ENCODE data around the gene EIF3M.

EIF3M gene

DNA sequence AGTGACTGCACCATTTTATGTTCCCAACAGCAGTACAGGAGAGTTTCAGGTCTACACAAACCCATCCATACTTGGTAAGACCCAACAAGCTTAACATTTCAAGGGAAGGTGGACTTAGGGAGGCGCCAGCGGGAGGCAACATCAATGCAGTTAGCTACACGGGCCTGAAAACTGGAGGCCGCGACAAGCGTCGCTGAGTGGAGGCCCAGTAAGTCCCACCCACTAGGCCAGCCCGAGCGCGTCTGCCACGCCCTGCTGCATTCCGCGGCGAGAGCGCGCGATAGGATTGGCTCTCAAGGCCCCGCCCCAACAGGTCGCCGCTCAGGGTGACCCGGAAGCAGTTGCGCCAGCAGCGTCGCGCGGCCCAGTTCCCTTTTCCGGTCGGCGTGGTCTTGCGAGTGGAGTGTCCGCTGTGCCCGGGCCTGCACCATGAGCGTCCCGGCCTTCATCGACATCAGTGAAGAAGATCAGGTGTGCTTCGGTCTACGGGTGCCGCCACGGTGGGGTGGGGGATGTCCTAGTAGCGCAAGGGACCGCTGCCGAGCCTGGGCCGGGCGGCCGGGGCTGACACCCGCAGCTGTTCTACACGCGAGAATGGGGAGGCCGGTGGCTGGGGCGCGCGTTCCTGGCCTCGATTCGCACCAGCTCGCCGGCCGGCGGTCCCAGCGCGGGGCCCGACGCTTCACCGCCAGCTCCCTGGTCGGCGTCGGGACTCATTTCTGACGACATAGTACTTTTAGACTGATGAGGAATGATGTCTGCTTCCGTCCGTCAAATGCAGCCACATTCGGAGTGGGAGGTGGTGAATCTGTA is at the start of gene EIF3M:
EIF3M (plus strand) TSS at position 373 of the 813 bp plus-strand sequence; CDS start at position 430, 57 bp downstream.
- peaks cover under 1 to 3% of the 10 kb centered on the region in 2 donors for H3K36me3 ChIP-seq (ENCODE audit: control insufficient read depth in 1 of 2, insufficient read depth in 2 of 2, low read length in 2 of 2)
- H3K9ac ChIP-seq (ENCODE audit: low read depth in 1 of 2, low read length in 2 of 2), result peak within 1 kb of the TSS; percentile 83 to 88

DNA sequence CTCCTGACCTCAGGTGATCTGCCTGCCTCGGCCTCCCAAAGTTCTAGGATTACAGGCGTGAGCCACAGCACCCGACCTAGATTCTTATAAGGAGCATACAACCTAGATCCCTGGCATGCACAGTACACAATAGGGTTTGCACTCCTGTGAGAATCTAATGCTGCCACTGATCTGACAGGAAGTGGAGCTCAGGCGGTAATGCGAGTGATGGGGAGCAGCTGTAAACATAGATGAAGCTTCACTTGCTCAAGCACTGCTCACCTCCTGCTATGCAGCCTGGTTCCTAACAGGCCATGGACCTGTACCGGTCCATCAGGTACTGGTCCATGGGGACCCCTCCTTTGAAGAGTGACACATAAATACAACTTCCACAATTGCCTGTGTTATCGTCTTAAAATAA is 44.8 kb upstream of the EIF3M start:
- H3K27ac ChIP-seq (ENCODE audit: low read depth, low read length), result no peak overlapping the region
- H3K4me3 ChIP-seq (ENCODE audit: low read depth in 1 of 2, low read length in 2 of 2), result no peak overlapping the region
- H3K36me3 ChIP-seq (ENCODE audit: control insufficient read depth in 1 of 2, insufficient read depth in 2 of 2, low read length in 2 of 2), result no peaks in the 10 kb centered on the region
- no peaks in the 10 kb centered on the region for H3K27me3 ChIP-seq (ENCODE audit: control insufficient read depth in 1 of 2, insufficient read depth in 2 of 2, low read length in 2 of 2)
- no peaks in the 10 kb centered on the region for H3K9me3 ChIP-seq (ENCODE audit: control insufficient read depth in 1 of 2, low read length in 2 of 2)
- H3K4me1 ChIP-seq (ENCODE audit: control insufficient read depth in 1 of 2, insufficient read depth in 2 of 2, low read length in 2 of 2), result no peaks in the 10 kb centered on the region
- H3K9ac ChIP-seq (ENCODE audit: low read depth in 1 of 2, low read length in 2 of 2), result no peak overlapping the region

More for the DNA sequence above, at the start of gene EIF3M:
- Histone ChIP-seq H3K4me3 (ENCODE audit: low read depth in 1 of 2, low read length in 2 of 2) (peak within 1 kb of the TSS; percentile 77 to 97), H3K9me3 (ENCODE audit: control insufficient read depth in 1 of 2, low read length in 2 of 2) (no peaks in the 10 kb centered on the region), H3K27me3 (ENCODE audit: control insufficient read depth in 1 of 2, insufficient read depth in 2 of 2, low read length in 2 of 2) (peaks cover 0 to 2% of the 10 kb centered on the region in 2 donors), H3K27ac (ENCODE audit: low read depth, low read length) (peak within 1 kb of the TSS; percentile 82), H3K4me1 (ENCODE audit: control insufficient read depth in 1 of 2, insufficient read depth in 2 of 2, low read length in 2 of 2) (peaks cover 13 to 17% of the 10 kb centered on the region in 2 donors)

DNA sequence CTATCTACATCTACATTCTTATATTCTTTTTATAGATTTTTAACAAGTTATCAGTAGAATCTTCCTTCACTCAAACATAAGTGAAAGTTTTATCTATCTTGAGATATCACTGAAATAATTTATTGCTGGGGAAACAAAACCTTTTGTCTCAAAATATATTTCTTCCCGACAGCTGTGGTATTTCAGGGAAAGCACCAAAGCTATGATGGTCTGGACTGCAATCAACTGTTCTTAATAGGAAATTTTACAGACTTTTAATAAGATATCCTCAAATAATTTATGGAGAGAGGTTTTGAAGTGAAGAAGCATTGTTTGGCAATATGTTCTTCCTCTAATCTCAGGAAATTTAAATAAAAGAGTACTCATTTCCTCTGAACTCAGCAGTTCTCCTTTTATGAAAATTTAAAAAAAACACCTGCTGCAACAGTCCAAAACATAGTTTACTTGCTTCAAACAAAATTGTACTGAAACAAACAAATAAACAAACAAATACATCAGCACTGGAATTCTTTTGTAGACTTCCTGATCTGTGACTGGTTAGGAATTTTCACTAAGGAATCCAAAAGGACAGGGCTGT is 33.9 kb upstream of the EIF3M start:
- Histone ChIP-seq H3K4me1 (ENCODE audit: control insufficient read depth in 1 of 2, insufficient read depth in 2 of 2, low read length in 2 of 2) (no peaks in the 10 kb centered on the region), H3K27me3 (ENCODE audit: control insufficient read depth in 1 of 2, insufficient read depth in 2 of 2, low read length in 2 of 2) (no peaks in the 10 kb centered on the region), H3K9ac (ENCODE audit: low read depth in 1 of 2, low read length in 2 of 2) (no peak overlapping the region), H3K27ac (ENCODE audit: low read depth, low read length) (no peak overlapping the region), H3K4me3 (ENCODE audit: low read depth in 1 of 2, low read length in 2 of 2) (no peak overlapping the region), H3K9me3 (ENCODE audit: control insufficient read depth in 1 of 2, low read length in 2 of 2) (no peaks in the 10 kb centered on the region), H3K36me3 (ENCODE audit: control insufficient read depth in 1 of 2, insufficient read depth in 2 of 2, low read length in 2 of 2) (no peaks in the 10 kb centered on the region)

DNA sequence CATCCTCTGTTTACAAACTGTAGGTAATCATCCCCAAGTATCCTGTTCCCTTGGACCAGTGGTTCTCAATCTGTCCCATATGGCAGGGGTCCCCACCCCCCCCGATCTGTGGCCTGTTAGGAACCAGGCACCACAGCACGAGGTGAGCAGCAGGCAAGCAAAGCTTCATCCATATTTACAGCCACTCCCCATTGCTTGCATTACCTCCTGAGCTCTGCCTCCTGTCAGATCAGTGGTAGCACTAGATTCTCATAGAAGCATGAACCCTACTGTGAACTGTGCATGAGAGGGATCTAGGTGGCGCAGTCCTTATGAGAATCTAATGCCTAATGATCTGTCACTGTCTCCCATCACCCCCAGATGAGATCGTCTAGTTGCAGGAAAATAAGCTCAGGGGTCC is 33.4 kb upstream of the EIF3M start:
- Histone ChIP-seq H3K4me1 (ENCODE audit: control insufficient read depth in 1 of 2, insufficient read depth in 2 of 2, low read length in 2 of 2) (no peaks in the 10 kb centered on the region), H3K9ac (ENCODE audit: low read depth in 1 of 2, low read length in 2 of 2) (no peak overlapping the region), H3K9me3 (ENCODE audit: control insufficient read depth in 1 of 2, low read length in 2 of 2) (no peaks in the 10 kb centered on the region), H3K36me3 (ENCODE audit: control insufficient read depth in 1 of 2, insufficient read depth in 2 of 2, low read length in 2 of 2) (no peaks in the 10 kb centered on the region), H3K27me3 (ENCODE audit: control insufficient read depth in 1 of 2, insufficient read depth in 2 of 2, low read length in 2 of 2) (no peaks in the 10 kb centered on the region), H3K4me3 (ENCODE audit: low read depth in 1 of 2, low read length in 2 of 2) (no peak overlapping the region), H3K27ac (ENCODE audit: low read depth, low read length) (no peak overlapping the region)

DNA sequence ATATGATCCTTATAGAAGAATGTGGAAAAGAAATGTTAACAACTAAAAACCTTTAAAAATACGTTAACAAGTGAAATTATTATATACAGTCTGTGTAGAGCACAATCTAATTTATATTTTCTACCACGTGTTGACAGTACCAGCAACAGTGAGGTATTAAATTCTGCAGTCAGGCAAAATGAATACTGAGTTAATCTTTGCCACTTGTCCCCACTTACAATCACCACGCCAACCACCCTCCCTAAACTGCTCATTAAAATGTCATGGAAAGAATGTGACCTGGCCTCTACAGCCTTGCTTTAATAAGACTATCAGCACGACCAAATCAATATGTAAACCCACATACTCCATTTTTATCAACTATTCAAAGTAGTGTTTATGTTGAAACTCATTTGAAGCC is 28.5 kb upstream of the EIF3M start:
- Histone ChIP-seq H3K27ac (ENCODE audit: low read depth, low read length) (no peak overlapping the region), H3K9me3 (ENCODE audit: control insufficient read depth in 1 of 2, low read length in 2 of 2) (no peaks in the 10 kb centered on the region), H3K27me3 (ENCODE audit: control insufficient read depth in 1 of 2, insufficient read depth in 2 of 2, low read length in 2 of 2) (no peaks in the 10 kb centered on the region), H3K4me3 (ENCODE audit: low read depth in 1 of 2, low read length in 2 of 2) (no peak overlapping the region), H3K36me3 (ENCODE audit: control insufficient read depth in 1 of 2, insufficient read depth in 2 of 2, low read length in 2 of 2) (no peaks in the 10 kb centered on the region), H3K4me1 (ENCODE audit: control insufficient read depth in 1 of 2, insufficient read depth in 2 of 2, low read length in 2 of 2) (no peaks in the 10 kb centered on the region), H3K9ac (ENCODE audit: low read depth in 1 of 2, low read length in 2 of 2) (no peak overlapping the region)

DNA sequence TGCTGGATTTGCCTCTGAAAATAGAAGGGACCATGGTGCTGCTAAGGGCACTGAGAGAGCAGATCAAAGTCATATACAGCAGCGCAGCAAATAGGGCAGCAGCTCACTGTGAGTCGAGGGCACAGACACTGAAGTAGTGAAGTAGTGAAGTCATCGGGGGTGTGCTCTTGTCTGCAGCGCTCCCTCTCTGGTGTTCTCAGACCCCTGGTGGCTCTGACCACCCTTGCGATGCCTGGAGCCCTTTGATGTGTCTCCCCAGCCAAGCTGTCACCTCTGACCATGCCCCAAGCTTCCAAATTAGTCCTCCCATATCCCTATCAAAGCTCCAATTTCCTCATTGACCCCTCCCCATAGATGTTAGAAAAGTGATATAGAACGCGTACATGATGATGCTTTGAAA is 27.7 kb upstream of the EIF3M start:
- H3K27me3 ChIP-seq (ENCODE audit: control insufficient read depth in 1 of 2, insufficient read depth in 2 of 2, low read length in 2 of 2), result no peaks in the 10 kb centered on the region
- no peak overlapping the region for H3K27ac ChIP-seq (ENCODE audit: low read depth, low read length)
- H3K9ac ChIP-seq (ENCODE audit: low read depth in 1 of 2, low read length in 2 of 2), result no peak overlapping the region
- no peaks in the 10 kb centered on the region for H3K36me3 ChIP-seq (ENCODE audit: control insufficient read depth in 1 of 2, insufficient read depth in 2 of 2, low read length in 2 of 2)
- H3K9me3 ChIP-seq (ENCODE audit: control insufficient read depth in 1 of 2, low read length in 2 of 2), result no peaks in the 10 kb centered on the region
- no peaks in the 10 kb centered on the region for H3K4me1 ChIP-seq (ENCODE audit: control insufficient read depth in 1 of 2, insufficient read depth in 2 of 2, low read length in 2 of 2)
- H3K4me3 ChIP-seq (ENCODE audit: low read depth in 1 of 2, low read length in 2 of 2), result no peak overlapping the region

DNA sequence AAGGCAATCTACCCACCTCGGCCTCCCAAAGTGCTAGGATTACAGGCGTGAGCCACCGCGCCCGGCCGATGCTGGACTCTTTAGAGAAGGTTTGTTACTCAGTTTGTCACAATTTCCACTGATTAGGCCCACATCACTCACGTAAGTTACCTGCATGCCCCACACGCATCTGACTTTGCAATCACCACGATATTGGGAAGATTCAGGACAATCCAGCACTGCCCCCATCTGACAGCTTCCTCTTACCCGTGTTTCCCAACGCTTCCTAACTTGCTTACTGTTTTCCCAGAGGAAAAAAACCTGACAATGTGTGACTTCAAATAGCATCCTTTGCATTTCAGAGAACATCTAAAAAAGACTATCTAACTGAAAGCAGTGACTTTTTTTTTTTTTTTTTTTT is 21.8 kb upstream of the EIF3M start:
- Histone ChIP-seq H3K9me3 (ENCODE audit: control insufficient read depth in 1 of 2, low read length in 2 of 2) (no peaks in the 10 kb centered on the region), H3K27me3 (ENCODE audit: control insufficient read depth in 1 of 2, insufficient read depth in 2 of 2, low read length in 2 of 2) (no peaks in the 10 kb centered on the region), H3K4me3 (ENCODE audit: low read depth in 1 of 2, low read length in 2 of 2) (no peak overlapping the region), H3K36me3 (ENCODE audit: control insufficient read depth in 1 of 2, insufficient read depth in 2 of 2, low read length in 2 of 2) (no peaks in the 10 kb centered on the region), H3K27ac (ENCODE audit: low read depth, low read length) (no peak overlapping the region), H3K9ac (ENCODE audit: low read depth in 1 of 2, low read length in 2 of 2) (no peak overlapping the region), H3K4me1 (ENCODE audit: control insufficient read depth in 1 of 2, insufficient read depth in 2 of 2, low read length in 2 of 2) (no peaks in the 10 kb centered on the region)

DNA sequence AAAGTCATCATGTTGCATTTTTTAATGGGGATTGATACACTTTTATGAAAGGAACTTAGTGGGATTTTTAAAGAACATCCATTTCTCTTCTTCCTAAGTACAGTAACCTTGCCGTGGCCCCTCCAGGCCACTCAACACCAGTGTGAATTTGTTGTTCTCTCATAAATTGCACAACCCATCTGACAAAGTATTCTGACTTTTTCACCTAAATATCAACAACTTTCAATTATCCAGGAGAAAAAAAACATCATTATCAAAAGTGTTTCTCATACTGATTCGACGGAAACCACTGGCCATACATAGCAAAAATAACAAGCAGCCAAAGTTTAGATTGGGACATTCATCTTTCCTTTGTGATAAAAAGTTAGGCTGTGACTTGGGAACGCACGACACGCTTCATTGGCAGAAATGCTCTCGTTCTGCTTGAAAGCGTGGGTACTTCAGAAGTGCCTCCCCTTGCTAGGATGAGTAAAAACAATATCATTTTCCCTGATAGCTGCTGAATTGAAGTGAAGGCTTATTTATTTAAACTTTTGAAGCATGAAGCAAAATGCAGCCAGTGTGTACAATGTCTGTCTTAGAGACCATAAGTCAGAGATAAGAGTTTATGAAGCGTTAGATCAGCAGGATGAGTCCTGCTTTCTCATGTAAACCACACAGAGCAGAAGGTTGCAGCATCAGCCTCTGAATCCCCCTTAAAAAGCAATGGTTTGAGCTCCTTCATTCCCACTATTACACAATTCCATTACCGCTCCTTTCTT is 20.6 kb upstream of the EIF3M start:
- H3K27ac ChIP-seq (ENCODE audit: low read depth, low read length), result no peak overlapping the region
- no peaks in the 10 kb centered on the region for H3K27me3 ChIP-seq (ENCODE audit: control insufficient read depth in 1 of 2, insufficient read depth in 2 of 2, low read length in 2 of 2)
- no peak overlapping the region for H3K4me3 ChIP-seq (ENCODE audit: low read depth in 1 of 2, low read length in 2 of 2)
- no peak overlapping the region for H3K9ac ChIP-seq (ENCODE audit: low read depth in 1 of 2, low read length in 2 of 2)
- H3K4me1 ChIP-seq (ENCODE audit: control insufficient read depth in 1 of 2, insufficient read depth in 2 of 2, low read length in 2 of 2), result no peaks in the 10 kb centered on the region
- H3K36me3 ChIP-seq (ENCODE audit: control insufficient read depth in 1 of 2, insufficient read depth in 2 of 2, low read length in 2 of 2), result no peaks in the 10 kb centered on the region
- no peaks in the 10 kb centered on the region for H3K9me3 ChIP-seq (ENCODE audit: control insufficient read depth in 1 of 2, low read length in 2 of 2)

DNA sequence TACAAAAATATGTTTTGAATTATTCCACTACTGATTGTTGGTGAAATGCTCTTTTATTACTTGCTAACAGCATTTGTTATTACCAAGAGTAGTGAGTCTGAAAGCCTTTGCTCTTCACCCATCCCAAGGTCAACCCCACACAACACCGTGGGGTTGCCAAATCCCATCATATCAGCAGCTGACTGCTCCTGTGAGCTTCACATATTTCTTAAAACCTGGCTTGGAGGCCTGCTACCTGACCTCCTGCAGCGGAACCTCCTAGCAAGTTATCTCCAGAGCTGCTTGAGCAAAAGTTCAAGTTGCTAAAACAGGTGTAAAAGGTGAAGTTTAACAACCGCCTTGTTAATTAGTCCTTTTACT is 20.1 kb upstream of the EIF3M start:
- Histone ChIP-seq H3K27me3 (ENCODE audit: control insufficient read depth in 1 of 2, insufficient read depth in 2 of 2, low read length in 2 of 2) (no peaks in the 10 kb centered on the region), H3K9ac (ENCODE audit: low read depth in 1 of 2, low read length in 2 of 2) (no peak overlapping the region), H3K9me3 (ENCODE audit: control insufficient read depth in 1 of 2, low read length in 2 of 2) (no peaks in the 10 kb centered on the region), H3K4me3 (ENCODE audit: low read depth in 1 of 2, low read length in 2 of 2) (no peak overlapping the region), H3K36me3 (ENCODE audit: control insufficient read depth in 1 of 2, insufficient read depth in 2 of 2, low read length in 2 of 2) (no peaks in the 10 kb centered on the region), H3K4me1 (ENCODE audit: control insufficient read depth in 1 of 2, insufficient read depth in 2 of 2, low read length in 2 of 2) (no peaks in the 10 kb centered on the region), H3K27ac (ENCODE audit: low read depth, low read length) (no peak overlapping the region)

DNA sequence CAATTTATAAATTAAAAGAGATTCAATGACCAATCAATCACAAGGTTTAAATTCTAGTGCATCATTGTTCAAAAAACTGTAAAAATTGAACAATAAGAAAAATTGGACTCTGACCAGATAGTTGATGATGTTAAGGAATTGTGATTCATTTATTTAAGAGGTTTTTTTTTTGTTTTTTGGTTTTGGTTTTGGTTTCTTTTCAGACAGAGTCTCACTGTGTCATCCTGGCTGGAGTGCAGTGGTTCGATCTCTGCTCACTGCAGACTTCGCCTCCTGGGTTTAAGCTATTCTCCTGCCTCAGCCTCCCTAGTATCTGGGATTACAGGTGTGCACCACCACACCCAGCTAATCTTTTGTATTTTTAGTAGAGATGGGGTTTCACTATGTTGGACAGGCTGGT is 17.1 kb upstream of the EIF3M start:
- H3K27ac ChIP-seq (ENCODE audit: low read depth, low read length), result no peak overlapping the region
- no peaks in the 10 kb centered on the region for H3K9me3 ChIP-seq (ENCODE audit: control insufficient read depth in 1 of 2, low read length in 2 of 2)
- peaks cover 0 to 8% of the 10 kb centered on the region in 2 donors for H3K27me3 ChIP-seq (ENCODE audit: control insufficient read depth in 1 of 2, insufficient read depth in 2 of 2, low read length in 2 of 2)
- H3K36me3 ChIP-seq (ENCODE audit: control insufficient read depth in 1 of 2, insufficient read depth in 2 of 2, low read length in 2 of 2), result no peaks in the 10 kb centered on the region
- H3K4me1 ChIP-seq (ENCODE audit: control insufficient read depth in 1 of 2, insufficient read depth in 2 of 2, low read length in 2 of 2), result no peaks in the 10 kb centered on the region
- no peak overlapping the region for H3K9ac ChIP-seq (ENCODE audit: low read depth in 1 of 2, low read length in 2 of 2)
- no peak overlapping the region for H3K4me3 ChIP-seq (ENCODE audit: low read depth in 1 of 2, low read length in 2 of 2)

All from duodenal mucosa (tissue), 2 donors.